Progenitor cell of endocrine pancreas (in vitro differentiated cells): Measurements from ENCODE around the gene PPFIA2. TPM values are rescaled to one million over a fixed set of nuclear protein-coding genes. Genes with fewer than 3 reads are reported as not detected.

Experiments used
- DNase-seq: peaks from one replicate; pipeline ENCODE4 v3.0.0; 2021; ENCODE audit warnings: low spot score; ENCODE audit not compliant: unreplicated experiment
- H3K27ac Mint-ChIP-seq: 2 replicates; pipeline ENCODE4 v1.8.0; 2021; ENCODE audit warnings: mild to moderate bottlenecking, moderate library complexity, mixed read lengths
- H3K27me3 Mint-ChIP-seq: 2 replicates; pipeline ENCODE4 v1.8.0; 2021; ENCODE audit warnings: mixed read lengths
- H3K36me3 Mint-ChIP-seq: 2 replicates; pipeline ENCODE4 v1.8.0; 2022; ENCODE audit warnings: mixed read lengths; ENCODE audit not compliant: insufficient read depth
- H3K4me1 Mint-ChIP-seq: 2 replicates; pipeline ENCODE4 v1.8.0; 2021; ENCODE audit warnings: low read depth, mixed read lengths
- H3K4me3 Mint-ChIP-seq: 2 replicates; pipeline ENCODE4 v1.8.0; 2021; ENCODE audit warnings: low read depth, mild to moderate bottlenecking, moderate library complexity, mixed read lengths
- H3K9me3 Mint-ChIP-seq: 2 replicates; pipeline ENCODE4 v1.8.0; 2021; ENCODE audit warnings: low read depth, mixed read lengths
- total RNA-seq: library from RNA; stranded (reverse); gene quantifications from 2 replicates; pipeline ENCODE4 v1.2.1, GENCODE V29; 2021
- TF ChIP-seq, protein P1 (sequence below): fragments of 200-600 bp; sonication (generic); IDR thresholded peaks from one replicate; pipeline ENCODE4 v1.5.0; 2021; ENCODE audit warnings: antibody characterized with exemption, mild to moderate bottlenecking; ENCODE audit not compliant: unreplicated experiment

PPFIA2 gene
- total RNA-seq, 1 donor from 2014 or later = 1.1 TPM

GRCh38 chr12:81727391-81727790, 31.8 kb downstream of the PPFIA2 start:
- H3K9me3 Mint-ChIP-seq = no peaks in the 10 kb centered on the region
- no peak for DNase-seq
- H3K27ac Mint-ChIP-seq = no peak overlapping the region
- no peaks in the 10 kb centered on the region for H3K4me1 Mint-ChIP-seq
- H3K27me3 Mint-ChIP-seq = no peaks in the 10 kb centered on the region
- TF ChIP-seq, protein P1, sequence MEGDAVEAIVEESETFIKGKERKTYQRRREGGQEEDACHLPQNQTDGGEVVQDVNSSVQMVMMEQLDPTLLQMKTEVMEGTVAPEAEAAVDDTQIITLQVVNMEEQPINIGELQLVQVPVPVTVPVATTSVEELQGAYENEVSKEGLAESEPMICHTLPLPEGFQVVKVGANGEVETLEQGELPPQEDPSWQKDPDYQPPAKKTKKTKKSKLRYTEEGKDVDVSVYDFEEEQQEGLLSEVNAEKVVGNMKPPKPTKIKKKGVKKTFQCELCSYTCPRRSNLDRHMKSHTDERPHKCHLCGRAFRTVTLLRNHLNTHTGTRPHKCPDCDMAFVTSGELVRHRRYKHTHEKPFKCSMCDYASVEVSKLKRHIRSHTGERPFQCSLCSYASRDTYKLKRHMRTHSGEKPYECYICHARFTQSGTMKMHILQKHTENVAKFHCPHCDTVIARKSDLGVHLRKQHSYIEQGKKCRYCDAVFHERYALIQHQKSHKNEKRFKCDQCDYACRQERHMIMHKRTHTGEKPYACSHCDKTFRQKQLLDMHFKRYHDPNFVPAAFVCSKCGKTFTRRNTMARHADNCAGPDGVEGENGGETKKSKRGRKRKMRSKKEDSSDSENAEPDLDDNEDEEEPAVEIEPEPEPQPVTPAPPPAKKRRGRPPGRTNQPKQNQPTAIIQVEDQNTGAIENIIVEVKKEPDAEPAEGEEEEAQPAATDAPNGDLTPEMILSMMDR = no peak
- H3K4me3 Mint-ChIP-seq = no peak overlapping the region
- no peaks in the 10 kb centered on the region for H3K36me3 Mint-ChIP-seq

GRCh38 chr12:81726634-81727033, 32.5 kb downstream of the PPFIA2 start:
- no peaks in the 10 kb centered on the region for H3K9me3 Mint-ChIP-seq
- H3K4me1 Mint-ChIP-seq = no peaks in the 10 kb centered on the region
- no peak overlapping the region for H3K27ac Mint-ChIP-seq
- DNase-seq = no peak
- H3K27me3 Mint-ChIP-seq = no peaks in the 10 kb centered on the region
- TF ChIP-seq, protein P1 = no peak
- H3K4me3 Mint-ChIP-seq = no peak overlapping the region
- H3K36me3 Mint-ChIP-seq = no peaks in the 10 kb centered on the region

- Mint-ChIP-seq H3K4me1 (no peaks in the 10 kb centered on the region), H3K36me3 (no peaks in the 10 kb centered on the region), H3K9me3 (no peaks in the 10 kb centered on the region)
These were observed 35.8 kb downstream of the PPFIA2 start for GRCh38 chr12:81723361-81723760.

GRCh38 chr12:81722004-81722403, 37.1 kb downstream of the PPFIA2 start:
- H3K36me3 Mint-ChIP-seq = no peaks in the 10 kb centered on the region
- no peak overlapping the region for H3K4me3 Mint-ChIP-seq
- H3K27ac Mint-ChIP-seq = no peak overlapping the region
- H3K9me3 Mint-ChIP-seq = no peaks in the 10 kb centered on the region
- DNase-seq = no peak
- H3K4me1 Mint-ChIP-seq = no peaks in the 10 kb centered on the region
- H3K27me3 Mint-ChIP-seq = no peaks in the 10 kb centered on the region
- TF ChIP-seq, protein P1 = no peak

More at GRCh38 chr12:81723361-81723760, 35.8 kb downstream of the PPFIA2 start:
- TF ChIP-seq, protein P1 = no peak
- no peak overlapping the region for H3K4me3 Mint-ChIP-seq
- no peak for DNase-seq
- no peak overlapping the region for H3K27ac Mint-ChIP-seq
- no peaks in the 10 kb centered on the region for H3K27me3 Mint-ChIP-seq

DNA sequence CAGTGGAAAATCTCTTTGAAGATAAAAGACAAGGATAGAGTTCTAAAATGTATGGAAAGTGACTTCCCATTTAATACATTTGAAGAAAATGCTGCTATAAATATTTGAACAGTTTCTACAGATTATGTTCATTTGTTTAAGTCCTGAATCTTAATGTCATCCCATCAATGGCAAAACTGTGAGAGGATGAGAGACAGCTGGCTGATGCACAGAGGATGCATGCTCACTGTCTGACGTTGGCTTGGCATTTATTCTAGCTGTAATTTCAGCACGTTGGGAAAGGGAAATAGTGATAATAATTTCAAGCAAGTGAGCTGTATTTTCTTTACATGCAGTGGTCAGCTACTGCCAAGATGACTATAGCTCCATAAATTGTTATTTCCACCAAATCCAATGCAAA, 40.5 kb downstream of the PPFIA2 start:
- no peaks in the 10 kb centered on the region for H3K36me3 Mint-ChIP-seq
- no peaks in the 10 kb centered on the region for H3K9me3 Mint-ChIP-seq
- H3K4me1 Mint-ChIP-seq = no peaks in the 10 kb centered on the region
- DNase-seq = no peak
- H3K4me3 Mint-ChIP-seq = no peak overlapping the region
- H3K27ac Mint-ChIP-seq = no peak overlapping the region
- TF ChIP-seq, protein P1 = no peak
- H3K27me3 Mint-ChIP-seq = no peaks in the 10 kb centered on the region
